Forelimb muscle (tissue), 1 donor: ENCODE measurements around the gene CDH22. TPM values are rescaled to one million over a fixed set of nuclear protein-coding genes. Genes with fewer than 3 reads are reported as not detected.

Experiments used
- DNase-seq: peaks from one replicate; pipeline ENCODE4 v3.0.0-alpha.2; 2013; ENCODE audit warnings: low read depth
- polyA plus RNA-seq: library from polyadenylated mRNA; unstranded; fragments of 120-200 nt; gene quantifications from one replicate; pipeline ENCODE4 v1.2.1, GENCODE V29; 2013; ENCODE audit not compliant: insufficient read length

Gene CDH22
- polyA plus RNA-seq: 0.18 TPM

GRCh38 chr20:46308258-46309157, at the start of gene CDH22:
CDH22 (minus strand) TSS chr20:46308498; CDS start chr20:46251294, 57,204 bp downstream.
- DNase-seq: peak; percentile 17

GRCh38 chr20:46357030-46357514, 48.8 kb upstream of the CDH22 start:
- no peak for DNase-seq

- no peak for DNase-seq
Observed at GRCh38 chr20:46356195-46357029, 48.1 kb upstream of the CDH22 start.

GRCh38 chr20:46355778-46356177, 47.5 kb upstream of the CDH22 start:
- DNase-seq: no peak

GRCh38 chr20:46354920-46355654, 46.8 kb upstream of the CDH22 start:
- no peak for DNase-seq

GRCh38 chr20:46354207-46354555, 45.9 kb upstream of the CDH22 start:
- no peak for DNase-seq

GRCh38 chr20:46353500-46354206, 45.4 kb upstream of the CDH22 start:
- DNase-seq: no peak

GRCh38 chr20:46352370-46352938, 44.2 kb upstream of the CDH22 start:
- no peak for DNase-seq

GRCh38 chr20:46351357-46352058, 43.2 kb upstream of the CDH22 start:
- no peak for DNase-seq

- no peak for DNase-seq
Observed at GRCh38 chr20:46350986-46351267, 42.6 kb upstream of the CDH22 start.

- no peak for DNase-seq
Observed at GRCh38 chr20:46350201-46350985, 42.1 kb upstream of the CDH22 start.

- DNase-seq: no peak
Observed at GRCh38 chr20:46349742-46350056, 41.4 kb upstream of the CDH22 start.

GRCh38 chr20:46349035-46349741, 40.9 kb upstream of the CDH22 start:
- peak; percentile 73 for DNase-seq

GRCh38 chr20:46347841-46348803, 39.8 kb upstream of the CDH22 start:
- peak; percentile 36 for DNase-seq

- DNase-seq: no peak
Observed at GRCh38 chr20:46346770-46347169, 38.5 kb upstream of the CDH22 start.

GRCh38 chr20:46344488-46345162, 36.3 kb upstream of the CDH22 start:
- no peak for DNase-seq

- no peak for DNase-seq
Observed at GRCh38 chr20:46343975-46344357, 35.7 kb upstream of the CDH22 start.
